PC-3 (cell line): ENCODE data around the gene FAM200A.

Experiments used
- EZH2 ChIP-seq: fragments of 300-600 bp; sonication (generic); IDR thresholded peaks from one replicate; pipeline ENCODE4 v1.6.1; 2017; ENCODE audit warnings: antibody characterized with exemption, mild to moderate bottlenecking, low read length; ENCODE audit not compliant: unreplicated experiment
- TF ChIP-seq, protein P1 (sequence below): fragments of 300-600 bp; sonication (generic); conservative IDR thresholded peaks from 2 replicates; pipeline ENCODE4 v1.5.1; 2017; ENCODE audit warnings: antibody characterized with exemption, low read depth, mild to moderate bottlenecking, low read length

DNA sequence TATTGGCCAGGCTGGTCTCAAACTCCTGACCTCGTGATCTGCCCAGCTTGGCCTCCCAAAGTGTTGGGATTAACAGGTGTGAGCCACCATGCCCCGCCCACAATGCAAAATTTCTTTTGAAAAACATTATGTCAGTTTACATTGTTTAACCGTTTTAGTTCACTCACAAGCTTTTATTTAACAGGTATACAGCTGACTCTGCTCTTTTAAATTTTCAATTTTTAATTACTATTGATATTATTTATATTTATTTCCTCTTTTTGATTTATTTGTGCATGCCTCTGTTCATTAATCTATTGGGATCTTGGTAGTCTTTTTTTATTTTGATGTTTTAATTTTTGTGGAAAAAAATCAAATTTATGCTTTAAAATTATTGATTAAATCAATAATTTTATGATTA, 30.5 kb downstream of the FAM200A start:
- TF ChIP-seq, protein P1, sequence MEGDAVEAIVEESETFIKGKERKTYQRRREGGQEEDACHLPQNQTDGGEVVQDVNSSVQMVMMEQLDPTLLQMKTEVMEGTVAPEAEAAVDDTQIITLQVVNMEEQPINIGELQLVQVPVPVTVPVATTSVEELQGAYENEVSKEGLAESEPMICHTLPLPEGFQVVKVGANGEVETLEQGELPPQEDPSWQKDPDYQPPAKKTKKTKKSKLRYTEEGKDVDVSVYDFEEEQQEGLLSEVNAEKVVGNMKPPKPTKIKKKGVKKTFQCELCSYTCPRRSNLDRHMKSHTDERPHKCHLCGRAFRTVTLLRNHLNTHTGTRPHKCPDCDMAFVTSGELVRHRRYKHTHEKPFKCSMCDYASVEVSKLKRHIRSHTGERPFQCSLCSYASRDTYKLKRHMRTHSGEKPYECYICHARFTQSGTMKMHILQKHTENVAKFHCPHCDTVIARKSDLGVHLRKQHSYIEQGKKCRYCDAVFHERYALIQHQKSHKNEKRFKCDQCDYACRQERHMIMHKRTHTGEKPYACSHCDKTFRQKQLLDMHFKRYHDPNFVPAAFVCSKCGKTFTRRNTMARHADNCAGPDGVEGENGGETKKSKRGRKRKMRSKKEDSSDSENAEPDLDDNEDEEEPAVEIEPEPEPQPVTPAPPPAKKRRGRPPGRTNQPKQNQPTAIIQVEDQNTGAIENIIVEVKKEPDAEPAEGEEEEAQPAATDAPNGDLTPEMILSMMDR, result no peak
- no peak for TF ChIP-seq EZH2
